GM23338 (cell line): ENCODE measurements around the gene CARMIL1. TPM values are rescaled to one million over a fixed set of nuclear protein-coding genes. Genes with fewer than 3 reads are reported as not detected.
A peak's percentile ranks its signal among the peaks of the same experiment; 100 is the strongest.

ENCODE experiments used
- ATAC-seq: fragments of 200-7000 bp; cut with Tn5 transposase; 3 replicates; pipeline ENCODE4 v1.9.1; 2020
- DNase-seq: peaks from one replicate; pipeline ENCODE4 v3.0.0-alpha.2; 2015; ENCODE audit warnings: low spot score
- H2AFZ ChIP-seq: fragments of 200-600 bp; sonication (generic); 2 replicates; pipeline ENCODE4 v1.8.0; 2016; ENCODE audit warnings: antibody characterized with exemption, mild to moderate bottlenecking, moderate library complexity
- H3F3A ChIP-seq: fragments of 200-600 bp; sonication (generic); replicated peaks from 2 replicates; pipeline ENCODE4 v1.8.0; 2017; ENCODE audit warnings: antibody characterized with exemption, mixed run types, low read depth
- H3K27ac ChIP-seq: fragments of 200-600 bp; sonication (generic); 2 replicates; pipeline ENCODE4 v1.6.1; 2016; ENCODE audit warnings: low read depth
- H3K27me3 ChIP-seq: fragments of 200-600 bp; sonication (generic); 2 replicates; pipeline ENCODE4 v1.8.0; 2016; ENCODE audit warnings: mild to moderate bottlenecking, mixed run types, moderate library complexity; ENCODE audit not compliant: insufficient read depth
- H3K36me3 ChIP-seq: fragments of 200-600 bp; sonication (generic); 2 replicates; pipeline ENCODE4 v1.8.0; 2016; ENCODE audit warnings: mild to moderate bottlenecking; ENCODE audit not compliant: insufficient read depth
- H3K4me1 ChIP-seq: fragments of 200-600 bp; sonication (generic); 2 replicates; pipeline ENCODE4 v1.8.0; 2016; ENCODE audit warnings: mild to moderate bottlenecking, moderate library complexity; ENCODE audit not compliant: insufficient read depth
- H3K4me2 ChIP-seq: fragments of 200-600 bp; sonication (generic); 2 replicates; pipeline ENCODE4 v1.7.1; 2017; ENCODE audit warnings: mixed run types
- H3K4me3 ChIP-seq: fragments of 200-600 bp; sonication (generic); 2 replicates; pipeline ENCODE4 v1.6.1; 2016; ENCODE audit warnings: mixed run types
- H3K79me2 ChIP-seq: fragments of 200-600 bp; sonication (generic); replicated peaks from 2 replicates; pipeline ENCODE4 v1.8.0; 2017; ENCODE audit warnings: mild to moderate bottlenecking; ENCODE audit not compliant: insufficient read depth
- H3K9me2 ChIP-seq: fragments of 200-600 bp; sonication (generic); 2 replicates; pipeline ENCODE4 v1.8.0; 2017; ENCODE audit not compliant: insufficient read depth
- H4K20me1 ChIP-seq: fragments of 200-600 bp; sonication (generic); replicated peaks from 2 replicates; pipeline ENCODE4 v1.8.0; 2017; ENCODE audit warnings: mild to moderate bottlenecking; ENCODE audit not compliant: insufficient read depth
- H3K27ac Mint-ChIP-seq: 2 replicates; pipeline ENCODE4 v1.8.0; 2020; ENCODE audit warnings: inconsistent platforms, mild to moderate bottlenecking, moderate library complexity, mixed read lengths
- H3K27me3 Mint-ChIP-seq: 3 replicates; pipeline ENCODE4 v1.8.0; 2022; ENCODE audit warnings: low read depth, mild to moderate bottlenecking, moderate library complexity, mixed read lengths, inconsistent platforms; ENCODE audit not compliant: insufficient read depth, poor library complexity
- H3K36me3 Mint-ChIP-seq: 3 replicates; pipeline ENCODE4 v1.8.0; 2021; ENCODE audit warnings: low read depth, mild to moderate bottlenecking, inconsistent platforms, moderate library complexity, mixed read lengths
- H3K4me1 Mint-ChIP-seq: 3 replicates; pipeline ENCODE4 v1.8.0; 2020; ENCODE audit warnings: mild to moderate bottlenecking, inconsistent platforms, mixed read lengths
- H3K4me3 Mint-ChIP-seq: 3 replicates; pipeline ENCODE4 v1.8.0; 2021; ENCODE audit warnings: moderate library complexity, mild to moderate bottlenecking, inconsistent platforms, mixed read lengths
- H3K9me3 Mint-ChIP-seq: 3 replicates; pipeline ENCODE4 v1.8.0; 2020; ENCODE audit warnings: moderate library complexity, mild to moderate bottlenecking, inconsistent platforms, mixed read lengths
- CREB1 ChIP-seq: fragments of 250-450 bp; sonication (Bioruptor Pico); IDR thresholded peaks from 2 replicates; pipeline ENCODE4 v1.5.0; 2020; ENCODE audit warnings: low read depth, mild to moderate bottlenecking, moderate library complexity
- EZH2 ChIP-seq: fragments of 200-600 bp; sonication (generic); IDR thresholded peaks from one replicate; pipeline ENCODE4 v1.8.0; 2017; ENCODE audit warnings: antibody characterized with exemption, mild to moderate bottlenecking, low read depth; ENCODE audit not compliant: unreplicated experiment
- EZH2phosphoT487 ChIP-seq: fragments of 200-600 bp; sonication (generic); IDR thresholded peaks from one replicate; pipeline ENCODE4 v1.8.1; 2018; ENCODE audit warnings: antibody characterized with exemption; ENCODE audit not compliant: unreplicated experiment
- JUNB ChIP-seq: IDR thresholded peaks from one replicate; pipeline ENCODE4 v1.6.1; 2016; ENCODE audit warnings: antibody characterized with exemption; ENCODE audit not compliant: unreplicated experiment
- NANOG ChIP-seq: IDR thresholded peaks from 2 replicates; pipeline ENCODE4 v1.6.1; 2016; ENCODE audit warnings: antibody characterized with exemption, borderline replicate concordance
- POLR2AphosphoS5 ChIP-seq: IDR thresholded peaks from 2 replicates; pipeline ENCODE4 v1.6.1; 2016; ENCODE audit warnings: antibody characterized with exemption, low read depth
- STAT1 ChIP-seq: IDR thresholded peaks from one replicate; pipeline ENCODE4 v1.6.1; 2016; ENCODE audit warnings: antibody characterized with exemption; ENCODE audit not compliant: unreplicated experiment
- ZNF114 ChIP-seq: fragments of 250-450 bp; sonication (Bioruptor Pico); IDR thresholded peaks from 2 replicates; pipeline ENCODE4 v1.5.0; 2020; ENCODE audit warnings: mild to moderate bottlenecking, moderate library complexity
- ZNF331 ChIP-seq: fragments of 250-450 bp; sonication (Bioruptor Pico); IDR thresholded peaks from 2 replicates; pipeline ENCODE4 v1.5.0; 2020; ENCODE audit warnings: low read depth, mild to moderate bottlenecking, moderate library complexity
- polyA plus RNA-seq: library from polyadenylated mRNA; unstranded; fragments of >200 nt; fragmentation: Nextera tagmentation; extraction: Ambion mirVana; gene quantifications from 2 replicates; pipeline ENCODE4 v1.2.1, GENCODE V29; 2016
- total RNA-seq: library from RNA; depleted of rRNA; stranded (reverse); fragments of >200 nt; shearing (Covaris generic); gene quantifications from 2 replicates; pipeline ENCODE4 v1.2.3, GENCODE V29; 2014
- TF ChIP-seq, protein P1 (sequence below): IDR thresholded peaks from 2 replicates; pipeline ENCODE4 v1.6.1; 2016; ENCODE audit warnings: antibody characterized with exemption
- TF ChIP-seq, protein P2 (sequence below): fragments of 250-450 bp; sonication (Bioruptor Pico); IDR thresholded peaks from 2 replicates; pipeline ENCODE4 v1.5.0; 2020; ENCODE audit warnings: mild to moderate bottlenecking, moderate library complexity
- TF ChIP-seq, protein P3 (sequence below), 2 experiments: fragments of 200-600 bp in 1 of 2; sonication (generic) in 1 of 2; conservative IDR thresholded peaks; 2 replicates each; pipeline versions ENCODE4 v1.5.1 to v1.6.1; 2016 to 2017; ENCODE audit warnings: antibody characterized with exemption in 2 of 2, low read depth in 2 of 2, mild to moderate bottlenecking in 2 of 2, moderate library complexity in 1 of 2
- TF ChIP-seq, protein P4 (sequence below): IDR thresholded peaks from one replicate; pipeline ENCODE4 v1.6.1; 2018; ENCODE audit warnings: antibody characterized with exemption; ENCODE audit not compliant: unreplicated experiment

CARMIL1 gene
- total and polyA plus RNA-seq, 2 experiments from 2014 or later, result 43.2 to 66.9 TPM

DNA sequence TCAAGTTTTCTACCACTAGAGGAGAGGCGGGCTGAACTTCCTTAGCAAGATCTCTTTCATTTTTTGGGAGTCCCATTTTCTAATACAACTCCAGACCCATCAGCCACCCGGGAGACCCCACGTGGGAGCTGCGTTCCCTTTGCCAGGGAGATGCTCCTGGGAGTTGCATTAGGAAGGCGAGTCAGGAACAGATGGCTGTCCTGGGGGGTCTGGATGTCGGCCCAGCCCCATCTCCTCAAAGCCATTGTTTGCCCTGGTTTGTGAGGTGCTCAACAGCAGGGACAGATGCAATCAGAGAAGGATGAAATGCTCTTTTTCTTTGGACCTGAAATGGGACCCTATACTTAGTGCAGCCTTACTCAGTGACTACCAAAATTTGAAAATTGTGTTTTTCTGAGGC is 39.4 kb downstream of the CARMIL1 start:
- TF ChIP-seq, protein P1, sequence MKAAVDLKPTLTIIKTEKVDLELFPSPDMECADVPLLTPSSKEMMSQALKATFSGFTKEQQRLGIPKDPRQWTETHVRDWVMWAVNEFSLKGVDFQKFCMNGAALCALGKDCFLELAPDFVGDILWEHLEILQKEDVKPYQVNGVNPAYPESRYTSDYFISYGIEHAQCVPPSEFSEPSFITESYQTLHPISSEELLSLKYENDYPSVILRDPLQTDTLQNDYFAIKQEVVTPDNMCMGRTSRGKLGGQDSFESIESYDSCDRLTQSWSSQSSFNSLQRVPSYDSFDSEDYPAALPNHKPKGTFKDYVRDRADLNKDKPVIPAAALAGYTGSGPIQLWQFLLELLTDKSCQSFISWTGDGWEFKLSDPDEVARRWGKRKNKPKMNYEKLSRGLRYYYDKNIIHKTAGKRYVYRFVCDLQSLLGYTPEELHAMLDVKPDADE, result no peak
- TF ChIP-seq, protein P2, sequence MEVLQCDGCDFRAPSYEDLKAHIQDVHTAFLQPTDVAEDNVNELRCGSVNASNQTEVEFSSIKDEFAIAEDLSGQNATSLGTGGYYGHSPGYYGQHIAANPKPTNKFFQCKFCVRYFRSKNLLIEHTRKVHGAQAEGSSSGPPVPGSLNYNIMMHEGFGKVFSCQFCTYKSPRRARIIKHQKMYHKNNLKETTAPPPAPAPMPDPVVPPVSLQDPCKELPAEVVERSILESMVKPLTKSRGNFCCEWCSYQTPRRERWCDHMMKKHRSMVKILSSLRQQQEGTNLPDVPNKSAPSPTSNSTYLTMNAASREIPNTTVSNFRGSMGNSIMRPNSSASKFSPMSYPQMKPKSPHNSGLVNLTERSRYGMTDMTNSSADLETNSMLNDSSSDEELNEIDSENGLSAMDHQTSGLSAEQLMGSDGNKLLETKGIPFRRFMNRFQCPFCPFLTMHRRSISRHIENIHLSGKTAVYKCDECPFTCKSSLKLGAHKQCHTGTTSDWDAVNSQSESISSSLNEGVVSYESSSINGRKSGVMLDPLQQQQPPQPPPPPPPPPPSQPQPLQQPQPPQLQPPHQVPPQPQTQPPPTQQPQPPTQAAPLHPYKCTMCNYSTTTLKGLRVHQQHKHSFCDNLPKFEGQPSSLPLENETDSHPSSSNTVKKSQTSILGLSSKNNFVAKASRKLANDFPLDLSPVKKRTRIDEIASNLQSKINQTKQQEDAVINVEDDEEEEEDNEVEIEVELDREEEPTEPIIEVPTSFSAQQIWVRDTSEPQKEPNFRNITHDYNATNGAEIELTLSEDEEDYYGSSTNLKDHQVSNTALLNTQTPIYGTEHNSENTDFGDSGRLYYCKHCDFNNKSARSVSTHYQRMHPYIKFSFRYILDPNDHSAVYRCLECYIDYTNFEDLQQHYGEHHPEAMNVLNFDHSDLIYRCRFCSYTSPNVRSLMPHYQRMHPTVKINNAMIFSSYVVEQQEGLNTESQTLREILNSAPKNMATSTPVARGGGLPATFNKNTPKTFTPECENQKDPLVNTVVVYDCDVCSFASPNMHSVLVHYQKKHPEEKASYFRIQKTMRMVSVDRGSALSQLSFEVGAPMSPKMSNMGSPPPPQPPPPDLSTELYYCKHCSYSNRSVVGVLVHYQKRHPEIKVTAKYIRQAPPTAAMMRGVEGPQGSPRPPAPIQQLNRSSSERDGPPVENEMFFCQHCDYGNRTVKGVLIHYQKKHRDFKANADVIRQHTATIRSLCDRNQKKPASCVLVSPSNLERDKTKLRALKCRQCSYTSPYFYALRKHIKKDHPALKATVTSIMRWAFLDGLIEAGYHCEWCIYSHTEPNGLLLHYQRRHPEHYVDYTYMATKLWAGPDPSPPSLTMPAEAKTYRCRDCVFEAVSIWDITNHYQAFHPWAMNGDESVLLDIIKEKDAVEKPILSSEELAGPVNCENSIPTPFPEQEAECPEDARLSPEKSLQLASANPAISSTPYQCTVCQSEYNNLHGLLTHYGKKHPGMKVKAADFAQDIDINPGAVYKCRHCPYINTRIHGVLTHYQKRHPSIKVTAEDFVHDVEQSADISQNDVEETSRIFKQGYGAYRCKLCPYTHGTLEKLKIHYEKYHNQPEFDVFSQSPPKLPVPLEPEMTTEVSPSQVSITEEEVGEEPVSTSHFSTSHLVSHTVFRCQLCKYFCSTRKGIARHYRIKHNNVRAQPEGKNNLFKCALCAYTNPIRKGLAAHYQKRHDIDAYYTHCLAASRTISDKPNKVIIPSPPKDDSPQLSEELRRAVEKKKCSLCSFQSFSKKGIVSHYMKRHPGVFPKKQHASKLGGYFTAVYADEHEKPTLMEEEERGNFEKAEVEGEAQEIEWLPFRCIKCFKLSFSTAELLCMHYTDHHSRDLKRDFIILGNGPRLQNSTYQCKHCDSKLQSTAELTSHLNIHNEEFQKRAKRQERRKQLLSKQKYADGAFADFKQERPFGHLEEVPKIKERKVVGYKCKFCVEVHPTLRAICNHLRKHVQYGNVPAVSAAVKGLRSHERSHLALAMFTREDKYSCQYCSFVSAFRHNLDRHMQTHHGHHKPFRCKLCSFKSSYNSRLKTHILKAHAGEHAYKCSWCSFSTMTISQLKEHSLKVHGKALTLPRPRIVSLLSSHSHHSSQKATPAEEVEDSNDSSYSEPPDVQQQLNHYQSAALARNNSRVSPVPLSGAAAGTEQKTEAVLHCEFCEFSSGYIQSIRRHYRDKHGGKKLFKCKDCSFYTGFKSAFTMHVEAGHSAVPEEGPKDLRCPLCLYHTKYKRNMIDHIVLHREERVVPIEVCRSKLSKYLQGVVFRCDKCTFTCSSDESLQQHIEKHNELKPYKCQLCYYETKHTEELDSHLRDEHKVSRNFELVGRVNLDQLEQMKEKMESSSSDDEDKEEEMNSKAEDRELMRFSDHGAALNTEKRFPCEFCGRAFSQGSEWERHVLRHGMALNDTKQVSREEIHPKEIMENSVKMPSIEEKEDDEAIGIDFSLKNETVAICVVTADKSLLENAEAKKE (CRISPR knock-in tag), result no peak
- TF ChIP-seq ZNF331 (no peak), JUNB (no peak), NANOG (no peak), CREB1 (CRISPR knock-in tag) (no peak), ZNF114 (no peak), STAT1 (no peak), POLR2AphosphoS5 (no peak), EZH2phosphoT487 (no peak), EZH2 (no peak)
- TF ChIP-seq, protein P3, sequence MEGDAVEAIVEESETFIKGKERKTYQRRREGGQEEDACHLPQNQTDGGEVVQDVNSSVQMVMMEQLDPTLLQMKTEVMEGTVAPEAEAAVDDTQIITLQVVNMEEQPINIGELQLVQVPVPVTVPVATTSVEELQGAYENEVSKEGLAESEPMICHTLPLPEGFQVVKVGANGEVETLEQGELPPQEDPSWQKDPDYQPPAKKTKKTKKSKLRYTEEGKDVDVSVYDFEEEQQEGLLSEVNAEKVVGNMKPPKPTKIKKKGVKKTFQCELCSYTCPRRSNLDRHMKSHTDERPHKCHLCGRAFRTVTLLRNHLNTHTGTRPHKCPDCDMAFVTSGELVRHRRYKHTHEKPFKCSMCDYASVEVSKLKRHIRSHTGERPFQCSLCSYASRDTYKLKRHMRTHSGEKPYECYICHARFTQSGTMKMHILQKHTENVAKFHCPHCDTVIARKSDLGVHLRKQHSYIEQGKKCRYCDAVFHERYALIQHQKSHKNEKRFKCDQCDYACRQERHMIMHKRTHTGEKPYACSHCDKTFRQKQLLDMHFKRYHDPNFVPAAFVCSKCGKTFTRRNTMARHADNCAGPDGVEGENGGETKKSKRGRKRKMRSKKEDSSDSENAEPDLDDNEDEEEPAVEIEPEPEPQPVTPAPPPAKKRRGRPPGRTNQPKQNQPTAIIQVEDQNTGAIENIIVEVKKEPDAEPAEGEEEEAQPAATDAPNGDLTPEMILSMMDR (conservative IDR thresholded peaks at IDR 0.05; ENCODE audit: low read depth in 2 of 2), result no peak
- TF ChIP-seq, protein P4, sequence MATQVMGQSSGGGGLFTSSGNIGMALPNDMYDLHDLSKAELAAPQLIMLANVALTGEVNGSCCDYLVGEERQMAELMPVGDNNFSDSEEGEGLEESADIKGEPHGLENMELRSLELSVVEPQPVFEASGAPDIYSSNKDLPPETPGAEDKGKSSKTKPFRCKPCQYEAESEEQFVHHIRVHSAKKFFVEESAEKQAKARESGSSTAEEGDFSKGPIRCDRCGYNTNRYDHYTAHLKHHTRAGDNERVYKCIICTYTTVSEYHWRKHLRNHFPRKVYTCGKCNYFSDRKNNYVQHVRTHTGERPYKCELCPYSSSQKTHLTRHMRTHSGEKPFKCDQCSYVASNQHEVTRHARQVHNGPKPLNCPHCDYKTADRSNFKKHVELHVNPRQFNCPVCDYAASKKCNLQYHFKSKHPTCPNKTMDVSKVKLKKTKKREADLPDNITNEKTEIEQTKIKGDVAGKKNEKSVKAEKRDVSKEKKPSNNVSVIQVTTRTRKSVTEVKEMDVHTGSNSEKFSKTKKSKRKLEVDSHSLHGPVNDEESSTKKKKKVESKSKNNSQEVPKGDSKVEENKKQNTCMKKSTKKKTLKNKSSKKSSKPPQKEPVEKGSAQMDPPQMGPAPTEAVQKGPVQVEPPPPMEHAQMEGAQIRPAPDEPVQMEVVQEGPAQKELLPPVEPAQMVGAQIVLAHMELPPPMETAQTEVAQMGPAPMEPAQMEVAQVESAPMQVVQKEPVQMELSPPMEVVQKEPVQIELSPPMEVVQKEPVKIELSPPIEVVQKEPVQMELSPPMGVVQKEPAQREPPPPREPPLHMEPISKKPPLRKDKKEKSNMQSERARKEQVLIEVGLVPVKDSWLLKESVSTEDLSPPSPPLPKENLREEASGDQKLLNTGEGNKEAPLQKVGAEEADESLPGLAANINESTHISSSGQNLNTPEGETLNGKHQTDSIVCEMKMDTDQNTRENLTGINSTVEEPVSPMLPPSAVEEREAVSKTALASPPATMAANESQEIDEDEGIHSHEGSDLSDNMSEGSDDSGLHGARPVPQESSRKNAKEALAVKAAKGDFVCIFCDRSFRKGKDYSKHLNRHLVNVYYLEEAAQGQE, result no peak
- Mint-ChIP-seq H3K4me3 (no peak overlapping the region), H3K4me1 (peaks cover 53% of the 10 kb centered on the region), H3K9me3 (no peaks in the 10 kb centered on the region), H3K27ac (no peak overlapping the region), H3K27me3 (no peaks in the 10 kb centered on the region), H3K36me3 (no peaks in the 10 kb centered on the region)
- DNase-seq, result no peak
- peaks cover 91% of the 10 kb centered on the region for H3K79me2 ChIP-seq
- H3K4me2 ChIP-seq, result 0 out of 2 replicates have a peak overlapping the region, but pooled peaks have one; percentile 28
- H4K20me1 ChIP-seq, result peaks cover 12% of the 10 kb centered on the region; the same call in 1 of the 2 replicates
- H3K27ac ChIP-seq, result no peak overlapping the region
- H3K27me3 ChIP-seq, result no peaks in the 10 kb centered on the region
- no peak overlapping the region for H3K4me3 ChIP-seq
- no peak overlapping the region for H2AFZ ChIP-seq
- H3K9me2 ChIP-seq, result no peaks in the 10 kb centered on the region
- H3F3A ChIP-seq, result no peaks in the 10 kb centered on the region
- H3K36me3 ChIP-seq, result no peaks in the 10 kb centered on the region
- no peak for ATAC-seq
- H3K4me1 ChIP-seq, result peaks cover 51% of the 10 kb centered on the region
